RWPE2 (cell line): ENCODE results near the gene HTR3E.
A peak's percentile ranks its signal among the peaks of the same experiment; 100 is the strongest.
"Not testable (repeated sequence)": the region's sequence is repeated elsewhere in the genome, so short reads cannot be mapped to it uniquely, and the experiment has no call there.

ENCODE experiments used
- ATAC-seq: fragments of 200-7000 bp; cut with Tn5 transposase; 3 replicates; pipeline ENCODE4 v1.9.1; 2021; ENCODE audit warnings: low read depth
- DNase-seq: peaks from one replicate; pipeline ENCODE4 v3.0.0-alpha.2; 2020; ENCODE audit warnings: low spot score
- H3K27ac ChIP-seq: fragments of 450-650 bp; 2 replicates; pipeline ENCODE4 v1.5.1; 2017; ENCODE audit warnings: mild to moderate bottlenecking; ENCODE audit not compliant: poor library complexity, severe bottlenecking
- H3K27me3 ChIP-seq: fragments of 250-450 bp; sonication (Bioruptor Pico); 2 replicates; pipeline ENCODE4 v1.5.1; 2021; ENCODE audit warnings: mild to moderate bottlenecking, moderate library complexity; ENCODE audit not compliant: insufficient read depth, poor library complexity, severe bottlenecking
- H3K36me3 ChIP-seq: fragments of 250-450 bp; sonication (Bioruptor Pico); 2 replicates; pipeline ENCODE4 v1.5.1; 2020; ENCODE audit warnings: low read depth, mild to moderate bottlenecking, moderate library complexity
- H3K4me1 ChIP-seq: fragments of 250-450 bp; sonication (Bioruptor Pico); 2 replicates; pipeline ENCODE4 v1.5.1; 2021; ENCODE audit warnings: mild to moderate bottlenecking, moderate library complexity; ENCODE audit not compliant: insufficient read depth, poor library complexity, severe bottlenecking
- H3K4me3 ChIP-seq: fragments of 250-450 bp; sonication (Bioruptor Pico); 2 replicates; pipeline ENCODE4 v1.5.1; 2021; ENCODE audit warnings: mild to moderate bottlenecking, moderate library complexity; ENCODE audit not compliant: severe bottlenecking
- H3K9me3 ChIP-seq: fragments of 250-450 bp; sonication (Bioruptor Pico); 2 replicates; pipeline ENCODE4 v1.5.1; 2021; ENCODE audit warnings: mild to moderate bottlenecking, moderate library complexity; ENCODE audit not compliant: severe bottlenecking
- TF ChIP-seq, protein P1 (sequence below): fragments of 450-650 bp; IDR thresholded peaks from one replicate; pipeline ENCODE4 v1.5.1; 2017; ENCODE audit warnings: mild to moderate bottlenecking, moderate library complexity; ENCODE audit not compliant: poor library complexity, severe bottlenecking

HTR3E gene

DNA sequence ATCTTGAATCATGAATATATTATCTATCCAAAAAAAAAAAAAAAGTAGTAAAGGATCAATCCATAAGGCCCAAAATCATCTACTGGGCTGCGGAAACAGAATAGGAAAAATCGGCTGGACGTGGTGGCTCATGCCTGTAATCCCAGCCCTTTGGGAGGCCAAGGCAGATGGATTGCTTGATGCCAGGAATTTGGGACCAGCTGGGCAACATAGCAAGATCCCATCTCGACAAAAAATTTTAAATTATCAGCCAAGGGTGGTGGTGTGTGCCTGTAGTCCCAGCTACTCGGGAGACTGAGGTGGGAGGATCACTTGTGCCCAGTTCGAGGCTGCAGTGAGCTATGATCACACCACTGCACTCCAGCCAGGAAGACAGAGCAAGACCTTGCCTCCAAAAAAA is 52.3 kb downstream of the HTR3E start:
- H3K9me3 ChIP-seq, result no peaks in the 10 kb centered on the region
- H3K27ac ChIP-seq, result no peak overlapping the region
- no peak overlapping the region for H3K4me3 ChIP-seq
- TF ChIP-seq, protein P1, sequence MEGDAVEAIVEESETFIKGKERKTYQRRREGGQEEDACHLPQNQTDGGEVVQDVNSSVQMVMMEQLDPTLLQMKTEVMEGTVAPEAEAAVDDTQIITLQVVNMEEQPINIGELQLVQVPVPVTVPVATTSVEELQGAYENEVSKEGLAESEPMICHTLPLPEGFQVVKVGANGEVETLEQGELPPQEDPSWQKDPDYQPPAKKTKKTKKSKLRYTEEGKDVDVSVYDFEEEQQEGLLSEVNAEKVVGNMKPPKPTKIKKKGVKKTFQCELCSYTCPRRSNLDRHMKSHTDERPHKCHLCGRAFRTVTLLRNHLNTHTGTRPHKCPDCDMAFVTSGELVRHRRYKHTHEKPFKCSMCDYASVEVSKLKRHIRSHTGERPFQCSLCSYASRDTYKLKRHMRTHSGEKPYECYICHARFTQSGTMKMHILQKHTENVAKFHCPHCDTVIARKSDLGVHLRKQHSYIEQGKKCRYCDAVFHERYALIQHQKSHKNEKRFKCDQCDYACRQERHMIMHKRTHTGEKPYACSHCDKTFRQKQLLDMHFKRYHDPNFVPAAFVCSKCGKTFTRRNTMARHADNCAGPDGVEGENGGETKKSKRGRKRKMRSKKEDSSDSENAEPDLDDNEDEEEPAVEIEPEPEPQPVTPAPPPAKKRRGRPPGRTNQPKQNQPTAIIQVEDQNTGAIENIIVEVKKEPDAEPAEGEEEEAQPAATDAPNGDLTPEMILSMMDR, result no peak
- DNase-seq (no peak), ATAC-seq (no peak)
- peaks cover 3% of the 10 kb centered on the region for H3K4me1 ChIP-seq
- no peaks in the 10 kb centered on the region for H3K27me3 ChIP-seq
- peaks cover 12% of the 10 kb centered on the region for H3K36me3 ChIP-seq

DNA sequence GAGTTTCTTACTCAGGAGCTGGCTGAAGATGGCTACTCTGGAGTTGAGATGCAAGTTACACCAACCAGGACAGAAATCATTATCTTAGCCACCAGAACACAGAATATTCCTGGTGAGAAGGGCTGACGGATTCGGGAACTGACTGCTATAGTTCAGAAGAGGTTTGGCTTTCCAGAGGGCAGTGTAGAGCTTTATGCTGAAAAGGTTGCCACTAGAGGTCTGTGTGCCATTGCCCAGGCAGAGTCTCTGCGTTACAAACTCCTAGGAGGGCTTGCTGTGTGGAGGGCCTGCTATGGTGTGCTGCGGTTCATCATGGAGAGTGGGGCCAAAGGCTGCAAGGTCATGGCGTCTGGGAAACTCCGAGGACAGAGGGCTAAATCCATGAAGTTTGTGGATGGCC is 52.9 kb downstream of the HTR3E start:
- H3K36me3 ChIP-seq, H3K9me3 ChIP-seq, H3K27me3 ChIP-seq, H3K27ac ChIP-seq, DNase-seq, H3K4me1 ChIP-seq, H3K4me3 ChIP-seq: not testable (repeated sequence)
- ATAC-seq, result 0 out of 3 replicates have a peak, but pooled peaks have one; percentile 5

DNA sequence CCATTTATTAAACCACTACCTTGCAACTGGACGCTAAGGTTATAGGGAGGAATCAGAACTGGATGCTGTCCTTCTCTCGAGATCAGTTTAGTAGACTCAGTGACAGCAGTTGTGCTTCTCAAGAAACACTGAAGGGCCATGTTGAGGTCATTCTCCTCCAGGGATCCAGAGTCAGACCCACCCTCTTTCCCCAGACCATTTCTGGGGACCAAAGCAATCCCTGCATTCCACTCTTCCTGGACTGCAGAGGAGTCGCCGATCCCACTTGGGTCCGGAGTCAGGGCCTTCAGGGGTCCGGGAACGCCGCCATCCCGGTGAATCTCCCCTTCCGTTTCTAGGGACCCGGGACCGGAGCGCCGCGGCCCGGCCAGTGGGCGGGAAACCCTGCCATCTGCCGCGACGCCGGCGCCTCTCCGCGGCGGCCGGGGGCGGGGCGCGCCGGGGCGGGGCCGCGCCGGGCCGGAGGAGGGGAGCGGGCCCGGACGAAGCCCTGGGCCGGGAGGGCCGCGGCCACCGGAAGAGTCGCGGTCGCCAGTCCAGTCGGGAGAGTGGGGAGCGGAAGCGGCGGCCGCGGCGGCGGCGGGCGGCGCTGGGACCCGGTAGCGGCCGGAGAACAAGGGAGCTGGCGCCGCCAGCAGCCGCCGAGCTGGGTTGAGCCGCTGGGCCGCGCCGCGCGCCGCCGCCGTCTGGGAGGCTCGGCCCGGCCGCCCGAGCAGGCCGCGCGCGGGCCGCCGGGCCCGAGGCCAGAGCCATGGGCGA is 58.2 kb downstream of the HTR3E start, which contains the start of gene DVL3:
TSS of gene DVL3 (plus strand) at position 493 of the 759 bp plus-strand sequence. CDS start at position 752, 259 bp downstream.
- peak within 1 kb of the TSS; percentile 81 for H3K4me3 ChIP-seq
- TF ChIP-seq, protein P1, result no peak
- H3K4me1 ChIP-seq, result peaks cover 15% of the 10 kb centered on the region
- DNase-seq, result no peak
- H3K27me3 ChIP-seq, result no peaks in the 10 kb centered on the region
- ATAC-seq, result peak; percentile 65
- peak within 1 kb of the TSS; percentile 78 for H3K27ac ChIP-seq
- H3K9me3 ChIP-seq, result no peaks in the 10 kb centered on the region
- no peaks in the 10 kb centered on the region for H3K36me3 ChIP-seq

DNA sequence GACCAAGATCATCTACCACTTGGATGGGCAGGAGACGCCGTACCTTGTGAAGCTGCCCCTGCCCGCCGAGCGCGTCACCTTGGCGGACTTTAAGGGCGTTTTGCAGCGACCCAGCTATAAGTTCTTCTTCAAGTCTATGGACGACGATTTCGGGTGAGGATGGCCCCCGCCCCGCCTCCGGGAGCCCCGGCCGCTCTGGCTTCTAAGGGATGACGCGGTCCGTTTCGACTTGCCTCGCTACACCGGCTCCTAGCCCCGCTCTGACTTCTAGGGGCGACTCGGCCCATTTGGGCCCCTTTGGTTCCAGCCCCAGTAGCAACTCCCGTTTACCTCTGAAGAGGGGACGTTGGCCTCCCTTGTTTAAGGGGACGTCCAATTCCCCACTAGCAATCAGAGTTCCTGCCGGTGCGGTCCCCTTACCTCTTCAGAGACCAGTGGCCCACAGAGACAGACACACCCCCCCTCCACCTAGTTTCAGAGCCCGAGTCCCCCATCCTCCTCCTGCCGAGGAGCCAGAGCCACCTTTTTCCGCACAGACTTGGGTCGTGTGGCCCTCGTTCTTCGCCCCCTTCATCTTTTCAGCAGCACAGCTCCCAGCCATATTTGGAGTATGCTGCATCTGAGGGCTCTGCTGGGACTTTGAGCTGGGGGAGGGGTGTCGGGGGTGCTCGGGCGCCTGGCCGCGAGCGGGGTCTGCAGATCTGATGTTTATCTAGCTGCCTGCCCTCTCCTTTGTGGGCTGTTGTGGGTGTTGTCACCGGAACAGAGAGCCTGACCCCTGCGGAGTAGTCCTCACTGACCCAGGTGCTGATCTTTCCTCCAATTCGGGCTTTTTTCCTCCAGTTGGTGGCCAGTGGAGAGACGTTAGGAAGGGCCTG is 59.0 kb downstream of the HTR3E start:
- peak overlapping the region; percentile 78 for H3K27ac ChIP-seq
- H3K27me3 ChIP-seq, result no peaks in the 10 kb centered on the region
- ATAC-seq (peak; percentile 38), DNase-seq (no peak)
- TF ChIP-seq, protein P1, result no peak
- no peaks in the 10 kb centered on the region for H3K36me3 ChIP-seq
- no peaks in the 10 kb centered on the region for H3K9me3 ChIP-seq
- H3K4me3 ChIP-seq, result peak overlapping the region; percentile 81
- peaks cover 15% of the 10 kb centered on the region for H3K4me1 ChIP-seq

DNA sequence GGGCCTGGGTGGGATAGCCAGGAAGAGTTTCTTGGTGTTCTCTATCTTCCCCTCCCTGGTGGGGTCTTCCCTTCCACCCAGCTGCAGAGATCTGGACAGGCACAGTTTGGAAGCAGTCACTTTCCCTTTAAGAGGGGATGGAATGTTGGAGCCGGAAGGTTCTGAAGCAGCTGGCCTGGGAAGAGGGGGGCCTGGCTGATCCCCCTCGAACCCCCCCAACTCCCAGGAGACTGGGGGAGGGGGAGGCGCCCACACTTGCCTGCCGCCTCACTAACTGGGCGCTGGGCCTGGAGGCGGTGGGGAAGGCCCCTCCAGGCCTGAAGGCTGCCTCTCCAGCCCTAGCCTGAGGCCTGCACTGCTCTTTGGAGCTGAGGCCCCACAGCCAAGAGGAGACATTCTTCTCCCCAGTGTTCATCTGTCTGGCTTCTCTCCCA is 59.7 kb downstream of the HTR3E start:
- Histone ChIP-seq H3K27me3 (no peaks in the 10 kb centered on the region), H3K4me3 (peak overlapping the region; percentile 81), H3K27ac (peak overlapping the region; percentile 78), H3K9me3 (no peaks in the 10 kb centered on the region), H3K4me1 (peaks cover 15% of the 10 kb centered on the region), H3K36me3 (0 out of 2 replicates have a peak, but pooled peaks cover under 1% of the 10 kb centered on the region)
- no peak for DNase-seq
- TF ChIP-seq, protein P1, result no peak
- ATAC-seq, result peak; percentile 55
